HG03066 (cell line): ENCODE data around the gene PPM1D.
"Not testable (repeated sequence)": the region's sequence is repeated elsewhere in the genome, so short reads cannot be mapped to it uniquely, and the experiment has no call there.

ENCODE experiments used
- ATAC-seq: cut with Tn5 transposase; IDR thresholded peaks from one replicate; pipeline ENCODE4 v1.9.1; 2021; ENCODE audit warnings: low read depth; ENCODE audit not compliant: unreplicated experiment

PPM1D gene

GRCh38 chr17:60592750-60593149, 7.2 kb upstream of the PPM1D start:
- no peak for ATAC-seq

GRCh38 chr17:60593441-60594036, 6.5 kb upstream of the PPM1D start:
- not testable (repeated sequence) for ATAC-seq

- ATAC-seq: not testable (repeated sequence)
Measured at GRCh38 chr17:60594170-60594569, 5.8 kb upstream of the PPM1D start.

DNA sequence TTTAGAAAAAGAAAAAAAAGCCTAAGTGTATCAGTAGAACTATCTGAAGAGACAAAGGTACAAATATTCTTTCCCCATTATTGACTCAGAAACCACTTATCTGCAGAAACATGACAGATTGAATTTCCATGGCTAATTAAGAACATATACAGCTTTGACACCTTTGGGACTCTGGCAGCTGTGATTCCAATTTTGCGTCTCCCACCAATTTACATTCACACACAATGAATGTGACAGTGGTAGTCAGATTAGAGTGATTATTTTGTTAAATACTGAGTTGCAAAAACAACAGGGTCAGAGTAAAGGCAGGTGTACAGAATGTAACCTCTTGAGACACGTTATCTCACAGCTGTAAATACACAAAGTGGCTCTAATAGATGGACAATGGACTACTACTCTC, 5.3 kb upstream of the PPM1D start:
- ATAC-seq: no peak

DNA sequence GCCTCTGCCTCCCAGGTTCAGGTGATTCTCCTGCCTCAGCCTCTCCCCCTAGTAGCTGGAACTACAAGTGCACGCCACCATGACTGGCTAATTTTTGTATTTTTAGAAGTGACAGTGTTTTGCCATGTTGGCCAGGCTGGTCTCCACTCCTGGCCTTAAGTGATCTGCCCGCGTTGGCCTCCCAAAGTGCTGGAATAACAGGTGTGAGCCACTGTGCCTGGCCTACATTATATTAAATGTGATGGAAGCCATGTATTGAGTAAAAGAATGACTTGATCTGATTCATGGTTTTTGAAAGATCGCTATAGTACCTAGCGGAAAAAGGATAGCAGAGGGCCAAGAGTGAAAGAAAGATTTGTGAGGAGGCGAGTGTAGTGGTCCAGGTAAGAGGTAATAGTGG, 2.7 kb upstream of the PPM1D start:
- ATAC-seq: no peak

- no peak for ATAC-seq
Measured at GRCh38 chr17:60598001-60598736, 1.8 kb upstream of the PPM1D start.

DNA sequence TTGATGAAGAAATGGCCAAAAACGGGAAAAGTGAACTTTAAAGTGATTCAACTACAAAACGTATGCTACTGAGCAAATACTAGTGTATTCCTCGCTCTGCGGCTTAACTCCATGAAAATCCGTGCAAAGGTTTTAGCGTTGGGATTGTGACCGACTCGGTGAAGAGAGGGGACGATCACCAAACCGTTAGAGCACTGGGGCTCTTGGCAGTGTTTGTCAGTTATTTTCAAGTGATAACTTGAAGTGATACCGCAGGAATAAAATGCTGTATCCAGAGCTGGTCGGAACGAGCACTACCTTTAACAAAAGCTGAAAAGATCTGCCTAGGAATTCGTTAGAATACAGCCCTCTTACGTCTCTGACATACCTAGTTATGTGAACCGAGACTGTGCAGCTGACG, 773 bp upstream of the PPM1D start:
- peak; percentile 7 for ATAC-seq

DNA sequence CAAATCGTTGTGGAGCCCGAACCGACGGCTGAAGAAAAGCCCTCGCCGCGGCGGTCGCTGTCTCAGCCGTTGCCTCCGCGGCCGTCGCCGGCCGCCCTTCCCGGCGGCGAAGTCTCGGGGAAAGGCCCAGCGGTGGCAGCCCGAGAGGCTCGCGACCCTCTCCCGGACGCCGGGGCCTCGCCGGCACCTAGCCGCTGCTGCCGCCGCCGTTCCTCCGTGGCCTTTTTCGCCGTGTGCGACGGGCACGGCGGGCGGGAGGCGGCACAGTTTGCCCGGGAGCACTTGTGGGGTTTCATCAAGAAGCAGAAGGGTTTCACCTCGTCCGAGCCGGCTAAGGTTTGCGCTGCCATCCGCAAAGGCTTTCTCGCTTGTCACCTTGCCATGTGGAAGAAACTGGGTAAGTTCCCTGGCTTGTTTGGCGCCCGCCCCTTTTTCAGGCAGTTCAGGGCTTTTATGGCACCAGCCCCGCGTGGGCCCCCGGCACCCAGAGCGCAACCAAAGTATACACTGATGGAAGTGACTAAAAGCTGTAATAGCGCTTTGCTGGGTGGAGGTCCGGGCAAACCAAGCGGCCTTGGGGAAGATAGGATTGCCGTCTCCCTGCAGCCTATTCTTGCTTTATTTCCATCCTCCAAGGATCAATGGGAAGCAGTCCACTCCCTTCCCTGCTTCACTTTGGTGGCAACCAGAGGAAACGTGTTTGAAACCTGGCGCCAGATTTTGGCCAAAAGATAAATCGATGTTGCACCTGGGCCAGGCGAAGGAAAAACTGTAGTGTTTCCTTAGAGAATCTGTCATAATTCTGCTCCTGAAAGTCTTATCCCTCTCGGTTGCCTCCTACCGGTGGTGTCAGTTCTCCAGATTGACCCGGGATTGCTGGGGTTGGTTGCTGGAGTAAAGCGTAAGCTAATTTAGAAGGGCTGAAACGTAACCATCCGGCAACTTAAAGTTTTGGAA, 775 bp downstream of the PPM1D start:
- peak; percentile 19 for ATAC-seq

DNA sequence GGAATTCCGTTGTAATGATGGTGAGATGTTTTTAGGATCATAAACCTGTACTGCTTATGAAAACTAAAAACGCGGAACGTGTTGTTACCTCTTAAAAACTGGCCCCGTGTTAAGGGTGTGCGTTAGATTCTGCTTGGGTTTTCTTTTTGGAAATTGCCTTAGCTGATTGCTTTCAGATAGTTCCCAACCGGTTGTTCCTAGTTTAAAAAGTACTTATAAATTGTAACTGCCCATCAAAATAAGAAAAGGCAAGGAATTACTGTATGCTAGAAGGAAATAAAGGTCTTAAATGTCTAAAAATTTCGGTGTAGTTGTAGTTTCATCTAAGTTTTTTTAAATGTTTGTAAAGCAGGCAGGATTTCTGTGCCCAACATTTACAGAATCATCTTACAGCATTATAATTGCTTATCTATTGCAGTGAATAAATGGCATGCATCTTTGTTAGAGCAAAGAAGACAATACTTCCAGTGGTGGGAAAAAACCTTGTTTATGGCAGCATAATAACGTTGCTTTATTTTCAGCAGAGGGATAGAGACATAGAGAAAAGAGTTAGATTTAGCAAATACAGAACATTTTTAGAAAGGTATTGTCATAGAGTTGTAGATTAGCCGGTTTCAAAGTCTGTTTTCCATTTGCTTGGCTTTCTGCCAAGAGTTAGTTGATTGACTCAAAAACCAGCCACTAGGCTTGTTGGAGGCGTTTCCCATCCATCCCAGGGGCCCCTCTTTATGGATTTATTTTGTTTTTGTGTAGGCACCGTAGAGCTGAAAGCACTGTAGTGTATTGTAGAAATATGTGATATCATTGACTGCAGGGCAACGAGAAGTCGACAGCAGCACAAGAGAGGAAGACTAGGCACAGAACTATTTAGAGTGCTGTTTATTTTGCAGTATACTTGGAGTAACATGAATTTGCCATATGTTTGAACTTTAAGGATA, 1.7 kb downstream of the PPM1D start:
- no peak for ATAC-seq

DNA sequence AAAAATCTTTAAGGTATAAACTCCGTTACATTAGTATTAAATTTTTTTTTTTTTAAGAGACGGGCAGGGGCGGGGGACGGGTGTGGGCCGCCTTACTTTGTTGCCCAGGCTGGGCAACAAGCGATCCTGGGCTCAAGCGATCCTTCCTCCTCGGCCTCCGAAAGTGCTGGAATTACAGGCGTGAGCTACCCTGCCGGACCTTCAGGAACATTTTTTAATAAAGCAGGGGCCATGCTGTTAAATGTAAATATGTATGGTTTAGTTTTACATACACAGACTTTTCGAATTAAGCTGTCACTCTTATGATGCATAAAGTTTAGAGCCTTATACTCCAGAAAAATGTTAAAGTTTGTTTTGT, 2.4 kb downstream of the PPM1D start:
- ATAC-seq: no peak

- no peak for ATAC-seq
Measured at GRCh38 chr17:60602871-60603270, 2.9 kb downstream of the PPM1D start.

DNA sequence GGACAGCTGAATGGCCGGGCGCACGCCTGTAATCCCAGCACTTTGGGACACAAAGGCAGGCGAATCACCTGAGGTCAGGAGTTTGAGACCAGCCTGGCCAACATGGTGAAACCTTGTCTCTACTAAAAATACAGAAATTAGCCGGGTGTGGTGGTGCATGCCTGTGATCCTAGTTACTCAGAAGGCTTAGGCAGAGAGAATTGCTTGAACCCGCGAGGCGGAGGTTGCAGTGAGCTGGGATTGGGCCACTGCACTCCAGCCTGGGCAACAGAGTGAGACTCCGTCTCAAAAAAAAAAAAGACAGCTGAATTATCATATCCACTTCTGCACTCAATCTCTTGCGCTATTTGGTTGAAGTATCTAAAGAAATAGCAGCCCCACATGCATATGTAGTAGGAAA, 3.5 kb downstream of the PPM1D start:
- not testable (repeated sequence) for ATAC-seq

DNA sequence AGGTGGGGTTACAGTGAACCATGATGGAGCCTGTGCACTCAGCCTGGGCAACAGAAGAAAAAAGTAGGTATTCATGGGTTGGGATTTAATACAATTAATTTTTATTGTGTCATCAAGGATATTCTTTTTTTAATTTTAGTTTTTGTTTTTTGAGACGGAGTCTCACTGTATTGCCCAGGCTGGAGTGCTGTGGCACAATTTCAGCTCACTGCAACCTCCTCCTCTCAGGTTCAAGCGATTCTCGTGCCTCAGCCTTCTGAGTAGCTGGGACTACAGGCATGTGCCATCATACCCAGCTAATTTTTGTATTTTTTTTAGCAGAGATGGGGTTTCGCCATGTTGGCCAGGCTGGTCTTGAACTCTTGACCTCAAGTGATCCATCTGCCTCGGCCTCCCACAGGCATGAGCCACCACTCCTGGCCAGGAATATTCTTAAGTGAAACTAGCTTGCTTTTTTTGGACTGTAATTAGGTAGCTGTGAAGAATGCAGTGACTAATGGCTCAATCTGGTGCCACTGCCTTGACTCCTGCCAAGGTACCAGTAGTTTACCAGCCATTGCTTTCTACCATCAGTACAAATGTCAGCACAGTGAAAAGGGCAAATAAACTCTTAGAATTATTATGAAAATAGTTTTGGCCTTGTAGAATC, 4.8 kb downstream of the PPM1D start:
- no peak for ATAC-seq

GRCh38 chr17:60606036-60606435, 6.0 kb downstream of the PPM1D start:
- ATAC-seq: no peak

- no peak for ATAC-seq
Measured at GRCh38 chr17:60610473-60610872, 10.5 kb downstream of the PPM1D start.

- not testable (repeated sequence) for ATAC-seq
Measured at GRCh38 chr17:60611321-60611720, 11.3 kb downstream of the PPM1D start.

GRCh38 chr17:60613325-60613724, 13.3 kb downstream of the PPM1D start:
- no peak for ATAC-seq

- ATAC-seq: not testable (repeated sequence)
Measured at GRCh38 chr17:60613796-60614195, 13.8 kb downstream of the PPM1D start.

DNA sequence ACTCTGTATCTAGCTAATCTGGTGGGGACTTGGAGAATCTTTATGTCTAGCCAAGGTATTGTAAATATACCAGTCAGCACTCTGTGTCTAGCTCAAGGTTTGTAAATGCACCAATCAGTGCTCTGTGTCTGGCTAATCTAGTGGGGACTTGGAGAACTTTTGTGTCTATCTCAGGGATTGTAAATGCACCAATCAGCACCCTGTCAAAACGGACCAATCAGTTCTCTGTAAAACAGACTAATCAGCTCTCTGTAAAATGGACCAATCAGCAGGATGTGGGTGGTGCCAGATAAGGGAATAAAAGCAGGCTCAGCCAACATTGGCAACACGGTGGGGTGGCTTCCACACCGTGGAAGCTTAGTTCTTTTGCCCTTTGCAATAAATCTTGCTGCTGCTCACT, 14.3 kb downstream of the PPM1D start:
- not testable (repeated sequence) for ATAC-seq

GRCh38 chr17:60615108-60615507, 15.1 kb downstream of the PPM1D start:
- no peak for ATAC-seq
